ENCODE data around the gene ATP9A. TPM values are rescaled to one million over a fixed set of nuclear protein-coding genes. Genes with fewer than 3 reads are reported as not detected.

ATP9A gene
- total RNA-seq, 1 experiment from 2014 or later, result 12.1 TPM

DNA sequence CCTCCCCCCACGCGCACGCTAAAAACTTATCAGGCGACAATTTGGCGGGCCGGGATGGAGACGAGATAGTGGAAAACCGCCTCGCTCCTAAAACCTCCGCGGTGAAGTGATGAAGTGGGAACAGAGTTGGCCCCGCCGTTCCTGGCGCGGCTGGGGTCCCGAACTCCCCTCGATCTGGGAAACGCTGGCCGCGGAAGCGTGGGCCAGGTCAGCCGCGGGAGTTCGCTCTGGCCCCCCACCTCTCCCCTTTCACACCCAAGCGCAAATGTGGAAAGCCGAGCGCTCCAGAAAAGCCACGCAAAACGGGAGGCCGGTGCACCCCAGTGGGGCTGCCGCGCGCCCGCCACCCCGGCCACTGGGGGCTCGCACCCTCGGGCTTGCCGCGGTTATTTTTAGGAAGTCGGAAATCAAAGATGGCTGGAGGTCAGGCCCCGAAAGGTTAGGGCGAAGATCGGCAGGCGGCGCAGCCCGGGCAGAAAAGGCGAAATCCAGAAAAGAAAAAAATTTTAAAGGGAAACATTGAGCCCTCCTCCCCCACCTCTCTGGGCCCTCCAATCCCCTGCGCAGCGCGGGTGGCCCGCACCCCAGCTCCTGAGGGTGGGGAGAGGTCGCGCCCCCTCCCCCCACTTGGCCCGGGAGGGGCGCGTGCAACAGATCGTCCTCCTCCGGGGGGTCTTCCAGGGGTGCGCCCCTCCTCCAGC lies 33.1 kb upstream of the ATP9A start:
- Histone ChIP-seq H2BK12ac (ENCODE audit: insufficient read length, low read depth, low read length) (no peak overlapping the region), H3K4ac (ENCODE audit: low read depth, low read length) (peak overlapping the region; percentile 64; the same call in 1 of the 2 replicates), H3T11ph (ENCODE audit: low read length) (no peak overlapping the region), H3K4me1 (ENCODE audit: insufficient read depth, low read length) (peaks cover 3% of the 10 kb centered on the region; the same call in 1 of the 2 replicates), H2BK120ac (ENCODE audit: low read depth, low read length, poor library complexity, severe bottlenecking) (peak overlapping the region; percentile 24), H3K9ac (ENCODE audit: extremely low read depth, insufficient read length, low read length) (peak overlapping the region; percentile 95), H3K79me2 (ENCODE audit: insufficient read depth, low read length) (peaks cover 35% of the 10 kb centered on the region), H2BK5ac (ENCODE audit: insufficient read length, low read length) (no peak overlapping the region), H3K23me2 (ENCODE audit: insufficient read length, low read depth, low read length, poor library complexity, severe bottlenecking) (peaks cover 19% of the 10 kb centered on the region), H2AK5ac (ENCODE audit: insufficient read length, low read length) (no peak overlapping the region), H4K5ac (ENCODE audit: insufficient read length, low read depth, low read length) (peak overlapping the region; percentile 80), H3K14ac (ENCODE audit: insufficient read depth, low read length) (peak overlapping the region; percentile 96), H3K56ac (ENCODE audit: insufficient read length, low read depth, low read length) (peak overlapping the region; percentile 89), H3K23ac (ENCODE audit: insufficient read length, low read depth, low read length) (no peak overlapping the region), H4K20me1 (ENCODE audit: control insufficient read depth, insufficient read depth, insufficient read length) (no peaks in the 10 kb centered on the region), H4K91ac (ENCODE audit: insufficient read length, low read depth, low read length) (peak overlapping the region; percentile 74), H3K4me2 (ENCODE audit: insufficient read depth, insufficient read length, low read length) (peak overlapping the region; percentile 81), H2BK15ac (ENCODE audit: low read depth, low read length) (no peak overlapping the region; the same call in 1 of the 2 replicates), H3K18ac (ENCODE audit: insufficient read length, low read depth, low read length) (peak overlapping the region; percentile 90), H2AFZ (ENCODE audit: low read length) (no peak overlapping the region), H3K27me3 (ENCODE audit: insufficient read depth, low read length) (no peaks in the 10 kb centered on the region), H3K9me3 (ENCODE audit: control insufficient read depth, low read depth, low read length) (no peaks in the 10 kb centered on the region), H2BK20ac (ENCODE audit: low read depth, low read length, poor library complexity, severe bottlenecking) (no peak overlapping the region), H4K8ac (replicated peaks; ENCODE audit: insufficient read length, low read depth, low read length) (no peak overlapping the region), H3K27ac (ENCODE audit: insufficient read length, low read depth, low read length) (peak overlapping the region; percentile 88), H3K79me1 (ENCODE audit: insufficient read depth, low read depth, low read length, poor library complexity, severe bottlenecking) (no peaks in the 10 kb centered on the region)
- Mint-ChIP-seq H3K4me1 (peaks cover 41 to 44% of the 10 kb centered on the region in 2 experiments), H3K27me3 (ENCODE audit: low read depth) (no peaks in the 10 kb centered on the region; the same call in 1 of the 2 replicates), H3K36me3 (ENCODE audit: insufficient read depth in 1 of 3, low read depth in 3 of 3) (peaks cover 5 to 27% (median 13%) of the 10 kb centered on the region in 3 experiments), H3K9me3 (peaks cover 0 to 3% of the 10 kb centered on the region in 2 experiments; a peak in 3 of 5 replicates), H3K4me3 (peak overlapping the region; percentile 97 to 98), H3K27ac (peak overlapping the region; percentile 98 to 100 (median 99))
- TF ChIP-seq, protein P1, sequence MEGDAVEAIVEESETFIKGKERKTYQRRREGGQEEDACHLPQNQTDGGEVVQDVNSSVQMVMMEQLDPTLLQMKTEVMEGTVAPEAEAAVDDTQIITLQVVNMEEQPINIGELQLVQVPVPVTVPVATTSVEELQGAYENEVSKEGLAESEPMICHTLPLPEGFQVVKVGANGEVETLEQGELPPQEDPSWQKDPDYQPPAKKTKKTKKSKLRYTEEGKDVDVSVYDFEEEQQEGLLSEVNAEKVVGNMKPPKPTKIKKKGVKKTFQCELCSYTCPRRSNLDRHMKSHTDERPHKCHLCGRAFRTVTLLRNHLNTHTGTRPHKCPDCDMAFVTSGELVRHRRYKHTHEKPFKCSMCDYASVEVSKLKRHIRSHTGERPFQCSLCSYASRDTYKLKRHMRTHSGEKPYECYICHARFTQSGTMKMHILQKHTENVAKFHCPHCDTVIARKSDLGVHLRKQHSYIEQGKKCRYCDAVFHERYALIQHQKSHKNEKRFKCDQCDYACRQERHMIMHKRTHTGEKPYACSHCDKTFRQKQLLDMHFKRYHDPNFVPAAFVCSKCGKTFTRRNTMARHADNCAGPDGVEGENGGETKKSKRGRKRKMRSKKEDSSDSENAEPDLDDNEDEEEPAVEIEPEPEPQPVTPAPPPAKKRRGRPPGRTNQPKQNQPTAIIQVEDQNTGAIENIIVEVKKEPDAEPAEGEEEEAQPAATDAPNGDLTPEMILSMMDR (conservative IDR thresholded peaks at IDR 0.05), result peak; percentile 49; the same call in 2 of the 3 replicates
- peak; percentile 55 for DNase-seq
- WGBS (ENCODE audit: extremely low coverage, insufficient read length, low lambda C conversion rate), result no CpG with 5 or more reads among the region's 59 CpGs

Measured in H9 (cell line).